Osteoblast (primary cell): Measurements from ENCODE around the gene SHMT2. TPM values are rescaled to one million over a fixed set of nuclear protein-coding genes. Genes with fewer than 3 reads are reported as not detected.
"Not testable (repeated sequence)": the region's sequence is repeated elsewhere in the genome, so short reads cannot be mapped to it uniquely, and the experiment has no call there.

ENCODE experiments used
- DNase-seq: peaks from one replicate; pipeline ENCODE4 v3.0.0; 2011; ENCODE audit warnings: low spot score, mixed read lengths; ENCODE audit not compliant: insufficient read length; ENCODE audit errors: missing footprints
- H2AFZ ChIP-seq: 2 replicates; pipeline ENCODE4 v1.6.0; 2011; ENCODE audit warnings: mild to moderate bottlenecking, low read length
- H3K27ac ChIP-seq: 2 replicates; pipeline ENCODE4 v1.5.1; 2011; ENCODE audit warnings: mild to moderate bottlenecking, low read depth, low read length, moderate library complexity
- H3K27me3 ChIP-seq: 2 replicates; pipeline ENCODE4 v1.6.0; 2012; ENCODE audit warnings: mild to moderate bottlenecking, control low read depth, inconsistent platforms, low read length, moderate library complexity; ENCODE audit not compliant: insufficient read depth
- H3K36me3 ChIP-seq: 2 replicates; pipeline ENCODE4 v1.5.1; 2011; ENCODE audit warnings: mild to moderate bottlenecking, low read length, control low read depth, moderate library complexity; ENCODE audit not compliant: insufficient read depth
- H3K4me1 ChIP-seq: 2 replicates; pipeline ENCODE4 v1.5.1; 2011; ENCODE audit warnings: mild to moderate bottlenecking, low read length, control low read depth, moderate library complexity; ENCODE audit not compliant: insufficient read depth
- H3K4me2 ChIP-seq: 2 replicates; pipeline ENCODE4 v1.6.0; 2011; ENCODE audit warnings: mild to moderate bottlenecking, low read length; ENCODE audit not compliant: insufficient read depth
- H3K4me3 ChIP-seq: fragments of 200-600 bp; sonication (generic); 3 replicates; pipeline ENCODE4 v1.5.1; 2012; ENCODE audit warnings: mild to moderate bottlenecking, low read length, inconsistent platforms; ENCODE audit not compliant: insufficient read depth
- H3K79me2 ChIP-seq: 2 replicates; pipeline ENCODE4 v1.6.0; 2012; ENCODE audit warnings: mild to moderate bottlenecking, low read length, control low read depth, inconsistent platforms; ENCODE audit not compliant: insufficient read depth
- H3K9me3 ChIP-seq: 2 replicates; pipeline ENCODE4 v1.5.1; 2011; ENCODE audit warnings: low read depth, low read length, control low read depth
- H4K20me1 ChIP-seq: 2 replicates; pipeline ENCODE4 v1.6.0; 2012; ENCODE audit warnings: mild to moderate bottlenecking, low read length, control low read depth; ENCODE audit not compliant: insufficient read depth
- CTCF ChIP-seq: IDR thresholded peaks from 2 replicates; pipeline ENCODE4 v1.5.1; 2011; ENCODE audit warnings: mild to moderate bottlenecking, low read depth, low read length, moderate library complexity; ENCODE audit errors: extremely low read depth
- total RNA-seq: library from RNA; depleted of rRNA; stranded (reverse); fragments of >200 nt; gene quantifications from 2 replicates; pipeline ENCODE4 v1.2.3, GENCODE V29; 2012

SHMT2 gene
- total RNA-seq, 1 donor = 408 TPM

DNA sequence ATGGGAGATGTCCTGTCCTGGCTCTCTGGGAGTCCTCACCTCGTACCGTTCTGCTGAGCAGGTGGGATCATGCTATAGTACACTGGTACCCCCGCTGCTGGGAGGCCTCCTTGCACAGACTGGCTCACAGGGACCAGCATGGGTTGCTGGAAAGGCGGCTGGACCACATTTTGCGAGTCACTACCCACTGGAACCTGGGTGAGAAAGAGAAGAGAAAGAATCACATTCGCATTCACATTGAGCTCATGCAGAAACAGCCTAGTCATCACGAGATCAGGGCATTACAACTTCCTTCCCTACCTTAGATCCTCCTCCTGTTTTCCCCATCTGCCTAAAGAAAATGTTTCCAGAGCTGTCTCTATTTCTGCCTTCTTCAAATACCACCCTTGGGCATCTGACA is 38.8 kb downstream of the SHMT2 start:
- no peak for TF ChIP-seq CTCF
- H2AFZ ChIP-seq = no peak overlapping the region
- no peaks in the 10 kb centered on the region for H3K79me2 ChIP-seq
- no peak overlapping the region for H3K27ac ChIP-seq
- peaks cover 11% of the 10 kb centered on the region for H3K4me1 ChIP-seq
- no peaks in the 10 kb centered on the region for H3K27me3 ChIP-seq
- H4K20me1 ChIP-seq = no peaks in the 10 kb centered on the region
- DNase-seq = no peak
- H3K4me2 ChIP-seq = no peak overlapping the region
- peaks cover 40% of the 10 kb centered on the region for H3K36me3 ChIP-seq
- no peaks in the 10 kb centered on the region for H3K9me3 ChIP-seq
- H3K4me3 ChIP-seq = no peak overlapping the region

- no peak for TF ChIP-seq CTCF
- Histone ChIP-seq H3K79me2 (no peaks in the 10 kb centered on the region), H2AFZ (no peak overlapping the region), H3K4me1 (peaks cover 8% of the 10 kb centered on the region), H3K27me3 (no peaks in the 10 kb centered on the region), H3K4me3 (no peak overlapping the region), H3K36me3 (peaks cover 40% of the 10 kb centered on the region), H3K9me3 (no peaks in the 10 kb centered on the region), H4K20me1 (no peaks in the 10 kb centered on the region), H3K27ac (no peak overlapping the region), H3K4me2 (no peak overlapping the region)
- no peak for DNase-seq
Measured at GRCh38 chr12:57270966-57271470, 41.5 kb downstream of the SHMT2 start.

DNA sequence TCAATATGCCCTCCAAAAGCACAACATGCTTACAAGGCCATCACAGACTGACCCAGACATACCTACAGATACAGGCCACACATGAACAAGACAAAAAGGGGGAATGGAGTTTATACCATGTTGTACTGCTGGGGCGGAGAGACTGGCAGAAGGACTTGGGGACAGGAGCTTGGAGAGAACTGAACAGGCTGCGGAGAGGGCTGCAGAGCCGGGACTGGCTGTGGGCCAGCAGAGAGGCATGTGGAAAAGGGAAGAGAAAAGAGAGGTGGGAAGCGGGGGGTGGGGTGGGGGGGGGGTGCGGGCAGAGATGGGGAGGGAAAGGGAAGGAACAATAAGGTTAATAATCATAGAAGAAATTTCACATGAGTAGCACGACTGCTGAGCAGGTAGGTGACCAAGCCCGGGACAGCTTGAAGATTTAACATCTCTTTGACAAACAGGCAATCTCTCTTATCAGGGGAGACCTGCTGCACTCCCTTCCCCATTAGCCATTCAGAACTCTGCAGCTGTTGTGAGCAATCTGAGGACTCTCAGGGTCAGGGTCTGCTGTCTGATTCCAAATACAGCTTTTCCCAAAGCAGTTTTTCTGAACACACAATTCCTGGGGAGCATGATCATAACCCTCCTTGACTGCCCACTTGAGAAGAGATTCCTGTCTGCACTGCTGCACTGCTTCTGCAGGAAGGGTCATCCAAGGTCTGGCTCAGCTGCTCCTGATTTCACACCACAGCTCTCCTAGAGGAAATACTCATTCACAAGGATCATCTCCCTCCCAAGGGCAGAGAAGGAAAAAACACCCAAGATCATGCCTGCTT is 43.0 kb downstream of the SHMT2 start:
- peaks cover 8% of the 10 kb centered on the region for H3K4me1 ChIP-seq
- H3K4me2 ChIP-seq = no peak overlapping the region
- H3K9me3 ChIP-seq = no peaks in the 10 kb centered on the region
- no peak overlapping the region for H3K27ac ChIP-seq
- H3K4me3 ChIP-seq = no peak overlapping the region
- peaks cover 34% of the 10 kb centered on the region for H3K36me3 ChIP-seq
- no peaks in the 10 kb centered on the region for H3K27me3 ChIP-seq
- no peak overlapping the region for H2AFZ ChIP-seq
- no peak for TF ChIP-seq CTCF
- no peak for DNase-seq
- no peaks in the 10 kb centered on the region for H3K79me2 ChIP-seq
- no peaks in the 10 kb centered on the region for H4K20me1 ChIP-seq

GRCh38 chr12:57273516-57273915 is 44.0 kb downstream of the SHMT2 start:
- no peaks in the 10 kb centered on the region for H3K9me3 ChIP-seq
- no peaks in the 10 kb centered on the region for H4K20me1 ChIP-seq
- H3K79me2 ChIP-seq = no peaks in the 10 kb centered on the region
- no peak overlapping the region for H3K4me3 ChIP-seq
- H3K4me2 ChIP-seq = no peak overlapping the region
- no peak overlapping the region for H3K27ac ChIP-seq
- TF ChIP-seq CTCF = no peak
- no peak overlapping the region for H2AFZ ChIP-seq
- DNase-seq = no peak
- peaks cover 37% of the 10 kb centered on the region for H3K36me3 ChIP-seq
- peaks cover 8% of the 10 kb centered on the region for H3K4me1 ChIP-seq
- H3K27me3 ChIP-seq = no peaks in the 10 kb centered on the region

DNA sequence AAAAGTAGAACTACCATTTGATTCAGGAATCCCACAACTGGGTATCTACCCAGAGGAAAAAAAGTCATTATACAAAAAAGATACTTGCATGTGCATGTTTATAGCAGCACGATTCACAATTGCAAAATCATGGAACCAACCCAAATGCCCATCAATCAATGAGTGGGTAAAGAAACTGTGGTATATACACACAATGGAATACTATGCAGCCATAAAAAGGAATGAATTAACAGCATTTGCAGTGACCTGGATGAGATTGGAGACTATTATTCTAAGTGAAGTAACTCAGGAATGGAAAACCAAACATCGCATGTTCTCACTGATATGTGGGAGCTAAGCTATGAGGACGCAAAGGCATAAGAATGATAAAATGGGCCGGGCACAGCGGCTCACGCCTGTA is 46.7 kb downstream of the SHMT2 start:
- not testable (repeated sequence) for H3K27ac ChIP-seq, H2AFZ ChIP-seq, H3K4me2 ChIP-seq, H3K4me3 ChIP-seq, H3K27me3 ChIP-seq, H3K79me2 ChIP-seq, H4K20me1 ChIP-seq, DNase-seq, H3K9me3 ChIP-seq
- Histone ChIP-seq H3K4me1 (peaks cover 23% of the 10 kb centered on the region), H3K36me3 (peaks cover 22% of the 10 kb centered on the region)
